OCI-LY1 (cell line): Measurements from ENCODE around the gene CCDC60.

Experiments used
- H2AFZ ChIP-seq: fragments of 200-600 bp; sonication (generic), shearing (Covaris generic); 2 replicates; pipeline ENCODE4 v1.6.0; 2014; ENCODE audit warnings: antibody characterized with exemption, mild to moderate bottlenecking, low read length
- H3F3A ChIP-seq: fragments of 200-600 bp; sonication (generic), shearing (Covaris generic); 2 replicates; pipeline ENCODE4 v1.6.0; 2014; ENCODE audit warnings: mild to moderate bottlenecking, antibody characterized with exemption, low read length, moderate library complexity; ENCODE audit not compliant: insufficient read depth
- H3K27ac ChIP-seq: fragments of 200-600 bp; sonication (generic); 2 replicates; pipeline ENCODE4 v1.5.1; 2014; ENCODE audit warnings: low read length, mixed run types, mild to moderate bottlenecking, low read depth; ENCODE audit not compliant: poor library complexity, severe bottlenecking
- H3K27me3 ChIP-seq: fragments of 200-600 bp; sonication (generic); 2 replicates; pipeline ENCODE4 v1.6.0; 2014; ENCODE audit warnings: antibody characterized with exemption, mild to moderate bottlenecking, low read length, moderate library complexity; ENCODE audit not compliant: insufficient read depth
- H3K36me3 ChIP-seq: fragments of 200-600 bp; sonication (generic); 2 replicates; pipeline ENCODE4 v1.6.1; 2014; ENCODE audit warnings: mild to moderate bottlenecking, antibody characterized with exemption, low read length, moderate library complexity, mixed read lengths; ENCODE audit not compliant: insufficient read depth
- H3K4me1 ChIP-seq: fragments of 200-600 bp; sonication (generic); 2 replicates; pipeline ENCODE4 v1.5.1; 2014; ENCODE audit warnings: mild to moderate bottlenecking, low read length, moderate library complexity; ENCODE audit not compliant: insufficient read depth, severe bottlenecking
- H3K4me2 ChIP-seq: fragments of 200-600 bp; sonication (generic), shearing (Covaris generic); 2 replicates; pipeline ENCODE4 v1.6.1; 2014; ENCODE audit warnings: low read length
- H3K4me3 ChIP-seq: fragments of 200-600 bp; sonication (generic); 2 replicates; pipeline ENCODE4 v1.5.1; 2014; ENCODE audit warnings: low read length, low read depth, mild to moderate bottlenecking, mixed read lengths; ENCODE audit not compliant: poor library complexity, severe bottlenecking
- H3K79me2 ChIP-seq: fragments of 200-600 bp; shearing (Covaris generic); 2 replicates; pipeline ENCODE4 v1.6.1; 2016; ENCODE audit warnings: mixed run types, low read length, mixed read lengths; ENCODE audit not compliant: insufficient read depth
- H3K9ac ChIP-seq: fragments of 200-600 bp; sonication (generic), shearing (Covaris generic); 2 replicates; pipeline ENCODE4 v1.6.1; 2014; ENCODE audit warnings: mild to moderate bottlenecking, low read length, mixed read lengths
- H3K9me2 ChIP-seq: fragments of 200-600 bp; sonication (generic), shearing (Covaris generic); 2 replicates; pipeline ENCODE4 v1.6.1; 2014; ENCODE audit warnings: low read depth, mild to moderate bottlenecking, low read length, mixed read lengths
- H3K9me3 ChIP-seq: fragments of 200-600 bp; shearing (Covaris generic); 2 replicates; pipeline ENCODE4 v1.6.1; 2014; ENCODE audit warnings: low read length, mixed read lengths
- H4K20me1 ChIP-seq: fragments of 200-600 bp; sonication (generic), shearing (Covaris generic); 2 replicates; pipeline ENCODE4 v1.6.0; 2016; ENCODE audit warnings: mild to moderate bottlenecking, low read length; ENCODE audit not compliant: insufficient read depth
- EZH2 ChIP-seq: fragments of 200-600 bp; sonication (generic), shearing (Covaris generic); IDR thresholded peaks from 2 replicates; pipeline ENCODE4 v1.8.0; 2017; ENCODE audit warnings: borderline replicate concordance, mixed run types, mild to moderate bottlenecking, antibody characterized with exemption, low read length, moderate library complexity, mixed read lengths
- TF ChIP-seq, protein P1 (sequence below): fragments of 200-600 bp; sonication (generic), shearing (Covaris generic); IDR thresholded peaks from 2 replicates; pipeline ENCODE4 v1.5.1; 2017; ENCODE audit warnings: mild to moderate bottlenecking, antibody characterized with exemption, low read length, moderate library complexity, mixed read lengths

The CCDC60 gene

DNA sequence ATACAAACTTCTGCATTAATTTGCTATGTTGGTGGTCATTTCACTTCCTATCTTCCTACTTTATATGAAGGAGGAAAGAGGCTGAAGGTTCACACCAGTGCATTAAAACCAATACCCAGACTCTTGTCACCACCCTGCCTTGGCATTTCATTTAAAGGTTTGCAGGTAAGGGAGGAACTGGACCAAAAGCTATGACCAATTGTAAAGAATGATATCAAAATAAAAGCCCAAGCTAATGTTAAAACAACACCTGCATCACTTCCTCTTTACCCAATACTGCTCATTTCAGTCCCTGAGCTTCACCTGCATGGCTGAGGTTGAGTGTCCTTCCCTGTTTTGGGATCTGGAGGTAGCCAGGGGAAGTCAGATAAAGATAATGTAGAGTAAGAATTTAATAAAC, 211.8 kb downstream of the CCDC60 start:
- TF ChIP-seq, protein P1, sequence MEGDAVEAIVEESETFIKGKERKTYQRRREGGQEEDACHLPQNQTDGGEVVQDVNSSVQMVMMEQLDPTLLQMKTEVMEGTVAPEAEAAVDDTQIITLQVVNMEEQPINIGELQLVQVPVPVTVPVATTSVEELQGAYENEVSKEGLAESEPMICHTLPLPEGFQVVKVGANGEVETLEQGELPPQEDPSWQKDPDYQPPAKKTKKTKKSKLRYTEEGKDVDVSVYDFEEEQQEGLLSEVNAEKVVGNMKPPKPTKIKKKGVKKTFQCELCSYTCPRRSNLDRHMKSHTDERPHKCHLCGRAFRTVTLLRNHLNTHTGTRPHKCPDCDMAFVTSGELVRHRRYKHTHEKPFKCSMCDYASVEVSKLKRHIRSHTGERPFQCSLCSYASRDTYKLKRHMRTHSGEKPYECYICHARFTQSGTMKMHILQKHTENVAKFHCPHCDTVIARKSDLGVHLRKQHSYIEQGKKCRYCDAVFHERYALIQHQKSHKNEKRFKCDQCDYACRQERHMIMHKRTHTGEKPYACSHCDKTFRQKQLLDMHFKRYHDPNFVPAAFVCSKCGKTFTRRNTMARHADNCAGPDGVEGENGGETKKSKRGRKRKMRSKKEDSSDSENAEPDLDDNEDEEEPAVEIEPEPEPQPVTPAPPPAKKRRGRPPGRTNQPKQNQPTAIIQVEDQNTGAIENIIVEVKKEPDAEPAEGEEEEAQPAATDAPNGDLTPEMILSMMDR: no peak
- TF ChIP-seq EZH2: no peak
- no peaks in the 10 kb centered on the region for H4K20me1 ChIP-seq
- no peaks in the 10 kb centered on the region for H3K9me3 ChIP-seq
- H3K9ac ChIP-seq: no peak overlapping the region
- H3K9me2 ChIP-seq: no peaks in the 10 kb centered on the region
- H3K79me2 ChIP-seq: no peaks in the 10 kb centered on the region
- no peaks in the 10 kb centered on the region for H3K4me1 ChIP-seq
- no peak overlapping the region for H3K27ac ChIP-seq
- no peak overlapping the region for H2AFZ ChIP-seq
- no peak overlapping the region for H3K4me2 ChIP-seq
- no peaks in the 10 kb centered on the region for H3K27me3 ChIP-seq
- H3F3A ChIP-seq: no peaks in the 10 kb centered on the region
- H3K36me3 ChIP-seq: no peaks in the 10 kb centered on the region
- H3K4me3 ChIP-seq: no peak overlapping the region

DNA sequence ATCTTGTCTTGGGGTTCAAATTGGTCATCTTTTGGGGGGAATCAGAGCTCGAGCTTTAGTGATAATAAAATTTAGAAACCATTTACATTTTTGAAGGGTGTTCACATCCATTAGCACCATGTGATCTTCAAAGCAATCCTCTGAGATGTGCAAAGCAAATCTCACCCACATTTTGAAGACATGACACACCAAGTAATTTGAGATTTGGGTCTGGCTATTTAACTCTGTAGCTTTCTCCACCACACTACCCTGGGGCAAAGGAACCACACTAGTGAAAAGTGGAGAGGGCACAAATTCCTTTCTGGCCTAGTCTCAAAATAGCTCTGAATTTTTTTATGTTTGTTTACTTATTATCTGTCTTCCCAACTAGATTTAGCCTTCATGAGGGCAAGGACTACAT, 212.5 kb downstream of the CCDC60 start:
- Histone ChIP-seq H3K4me2 (no peak overlapping the region), H4K20me1 (no peaks in the 10 kb centered on the region), H3K27me3 (no peaks in the 10 kb centered on the region), H3K9me3 (no peaks in the 10 kb centered on the region), H2AFZ (no peak overlapping the region), H3K4me3 (no peak overlapping the region), H3F3A (no peaks in the 10 kb centered on the region), H3K27ac (no peak overlapping the region), H3K9me2 (no peaks in the 10 kb centered on the region), H3K9ac (no peak overlapping the region), H3K36me3 (no peaks in the 10 kb centered on the region), H3K79me2 (no peaks in the 10 kb centered on the region), H3K4me1 (no peaks in the 10 kb centered on the region)
- TF ChIP-seq EZH2: no peak
- TF ChIP-seq, protein P1: no peak

DNA sequence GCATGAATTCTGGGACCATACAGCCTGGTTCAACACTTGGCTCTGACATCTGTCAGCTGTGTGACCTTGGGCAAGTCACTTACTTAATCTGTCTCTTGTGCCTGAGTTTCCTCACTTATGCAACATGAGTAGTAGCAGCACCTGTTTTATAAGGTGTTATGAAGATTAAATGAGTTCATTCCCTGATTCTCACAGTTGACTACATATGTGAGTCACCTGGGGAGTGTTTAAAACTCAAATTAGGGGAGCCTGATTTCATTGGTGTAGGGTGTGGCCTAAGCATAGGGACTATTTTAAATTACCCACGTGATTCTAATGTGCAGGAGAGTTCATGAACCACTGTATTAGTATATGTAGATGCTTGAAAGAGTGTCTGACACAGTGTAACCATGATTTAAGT, 222.3 kb downstream of the CCDC60 start:
- no peak overlapping the region for H3K4me2 ChIP-seq
- H3K36me3 ChIP-seq: no peaks in the 10 kb centered on the region
- H3K27ac ChIP-seq: no peak overlapping the region
- TF ChIP-seq EZH2: no peak
- TF ChIP-seq, protein P1: no peak
- no peaks in the 10 kb centered on the region for H3F3A ChIP-seq
- H3K4me1 ChIP-seq: no peaks in the 10 kb centered on the region
- no peaks in the 10 kb centered on the region for H3K9me2 ChIP-seq
- H4K20me1 ChIP-seq: no peaks in the 10 kb centered on the region
- no peaks in the 10 kb centered on the region for H3K27me3 ChIP-seq
- H3K79me2 ChIP-seq: no peaks in the 10 kb centered on the region
- no peak overlapping the region for H3K9ac ChIP-seq
- no peak overlapping the region for H3K4me3 ChIP-seq
- H2AFZ ChIP-seq: no peak overlapping the region
- H3K9me3 ChIP-seq: no peaks in the 10 kb centered on the region
